ENCODE data around the gene LZTFL1.

DNA sequence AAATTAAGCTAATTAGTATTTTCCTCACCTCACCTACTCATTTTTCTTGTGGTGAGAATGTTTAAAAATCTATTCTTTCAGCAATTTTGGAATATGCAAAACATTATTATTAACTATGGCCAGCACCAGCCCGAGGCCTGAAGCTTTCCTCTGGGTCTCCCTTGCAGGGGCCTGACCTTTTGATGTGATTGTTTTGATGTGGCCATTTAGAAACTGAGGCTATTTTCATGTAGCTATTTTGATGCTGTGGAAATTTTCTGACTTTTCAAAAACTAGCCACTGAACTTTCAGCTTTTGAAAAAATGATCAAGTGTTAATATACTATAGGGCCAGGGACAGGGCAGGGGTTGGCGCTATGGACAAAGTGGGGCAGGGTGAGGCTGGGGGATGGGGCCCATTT lies 36.2 kb upstream of the LZTFL1 start:
- TF ChIP-seq, protein P1, sequence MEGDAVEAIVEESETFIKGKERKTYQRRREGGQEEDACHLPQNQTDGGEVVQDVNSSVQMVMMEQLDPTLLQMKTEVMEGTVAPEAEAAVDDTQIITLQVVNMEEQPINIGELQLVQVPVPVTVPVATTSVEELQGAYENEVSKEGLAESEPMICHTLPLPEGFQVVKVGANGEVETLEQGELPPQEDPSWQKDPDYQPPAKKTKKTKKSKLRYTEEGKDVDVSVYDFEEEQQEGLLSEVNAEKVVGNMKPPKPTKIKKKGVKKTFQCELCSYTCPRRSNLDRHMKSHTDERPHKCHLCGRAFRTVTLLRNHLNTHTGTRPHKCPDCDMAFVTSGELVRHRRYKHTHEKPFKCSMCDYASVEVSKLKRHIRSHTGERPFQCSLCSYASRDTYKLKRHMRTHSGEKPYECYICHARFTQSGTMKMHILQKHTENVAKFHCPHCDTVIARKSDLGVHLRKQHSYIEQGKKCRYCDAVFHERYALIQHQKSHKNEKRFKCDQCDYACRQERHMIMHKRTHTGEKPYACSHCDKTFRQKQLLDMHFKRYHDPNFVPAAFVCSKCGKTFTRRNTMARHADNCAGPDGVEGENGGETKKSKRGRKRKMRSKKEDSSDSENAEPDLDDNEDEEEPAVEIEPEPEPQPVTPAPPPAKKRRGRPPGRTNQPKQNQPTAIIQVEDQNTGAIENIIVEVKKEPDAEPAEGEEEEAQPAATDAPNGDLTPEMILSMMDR (IDR thresholded peaks at IDR 0.05): no peak
- TF ChIP-seq POLR2A (IDR thresholded peaks at IDR 0.05): no peak
- TF ChIP-seq POLR2AphosphoS5 (IDR thresholded peaks at IDR 0.05): no peak
